SKM-1 treated with dmso at 0.1 percent for 144 hours (cell line): ENCODE measurements around the gene SHISA9.

Experiments used
- DNase-seq: peaks from one replicate; lab custom pipeline; 2025; ENCODE audit not compliant: unreplicated experiment; lab: John Stamatoyannopoulos, UW

Gene SHISA9

DNA sequence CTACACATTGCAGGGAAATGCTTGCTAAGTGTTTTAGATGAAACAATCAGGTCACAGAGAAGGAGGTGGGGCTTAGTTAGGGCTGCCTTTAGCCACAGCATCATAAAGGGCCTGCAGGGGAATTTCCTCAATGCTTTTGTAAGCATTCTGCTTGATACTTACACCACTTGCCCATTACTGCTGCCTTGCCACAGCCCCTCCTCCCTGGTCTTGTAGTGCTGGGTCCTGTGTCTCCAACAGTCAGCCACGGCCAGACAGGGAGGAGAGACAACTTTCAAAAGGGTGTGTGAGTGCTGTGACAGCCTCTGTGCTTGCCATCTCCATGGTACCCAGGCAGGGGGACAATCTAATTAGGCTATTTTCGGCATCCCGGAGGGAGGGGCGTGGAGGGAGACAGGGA lies 111.2 kb downstream of the SHISA9 start:
- DNase-seq, result no peak

DNA sequence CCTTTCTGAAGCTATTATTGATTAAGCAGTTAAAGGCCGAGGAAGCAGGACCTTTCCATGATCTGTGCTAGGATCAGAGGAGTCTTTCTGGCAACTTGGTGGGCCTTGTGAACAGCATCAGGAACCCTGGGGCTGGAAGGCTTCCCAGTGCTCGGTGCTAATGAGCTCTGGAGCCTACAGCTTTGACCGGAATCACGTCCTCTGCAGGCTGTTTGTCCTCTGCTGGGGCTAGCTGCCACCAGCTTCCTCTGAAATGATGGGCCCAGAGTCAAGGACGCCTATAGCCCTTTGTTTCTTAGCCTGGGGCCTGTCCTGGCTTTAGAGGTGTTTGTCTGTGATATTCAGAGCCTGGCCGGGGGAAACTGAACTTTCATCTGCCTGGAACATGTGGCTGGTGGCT lies 111.6 kb downstream of the SHISA9 start:
- DNase-seq, result no peak

DNA sequence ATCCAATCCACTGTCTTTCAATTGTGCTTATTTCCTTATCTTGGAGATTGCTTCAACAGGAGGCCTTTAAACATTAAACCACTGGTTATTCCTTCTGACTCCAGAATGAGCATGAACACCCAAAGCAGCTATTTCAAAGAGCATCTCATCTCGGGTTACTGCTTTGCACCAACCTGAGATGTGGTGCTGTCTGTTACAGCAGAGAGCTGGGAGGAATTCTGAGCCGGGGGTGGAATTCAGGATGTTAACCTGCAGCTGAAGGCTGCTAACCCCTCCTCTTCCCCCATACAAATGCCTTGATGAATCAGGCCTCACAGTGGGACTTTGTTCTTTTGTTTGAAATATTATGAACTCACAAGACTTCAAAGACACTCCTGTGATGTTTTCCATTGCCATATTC lies 113.1 kb downstream of the SHISA9 start:
- no peak for DNase-seq

DNA sequence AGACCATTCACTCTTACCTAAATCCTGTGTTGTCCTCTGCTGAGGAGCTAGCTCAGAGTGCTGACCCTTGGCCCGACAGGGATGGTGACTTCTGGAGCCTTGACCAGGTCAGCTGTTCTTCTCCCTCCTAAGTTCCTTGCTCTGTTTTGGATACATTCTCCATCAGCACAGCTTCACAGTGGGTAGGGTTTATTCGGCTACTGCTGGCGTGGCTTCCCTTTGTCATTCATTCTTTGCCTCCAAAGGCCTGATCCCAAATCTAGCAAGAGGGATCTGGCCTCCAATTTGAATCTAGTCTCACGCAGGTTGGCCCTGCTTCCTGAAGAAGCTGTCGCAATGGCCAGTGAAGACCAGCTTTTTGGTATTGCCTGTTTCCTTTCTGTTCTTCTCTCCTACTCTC lies 116.6 kb downstream of the SHISA9 start:
- no peak for DNase-seq

DNA sequence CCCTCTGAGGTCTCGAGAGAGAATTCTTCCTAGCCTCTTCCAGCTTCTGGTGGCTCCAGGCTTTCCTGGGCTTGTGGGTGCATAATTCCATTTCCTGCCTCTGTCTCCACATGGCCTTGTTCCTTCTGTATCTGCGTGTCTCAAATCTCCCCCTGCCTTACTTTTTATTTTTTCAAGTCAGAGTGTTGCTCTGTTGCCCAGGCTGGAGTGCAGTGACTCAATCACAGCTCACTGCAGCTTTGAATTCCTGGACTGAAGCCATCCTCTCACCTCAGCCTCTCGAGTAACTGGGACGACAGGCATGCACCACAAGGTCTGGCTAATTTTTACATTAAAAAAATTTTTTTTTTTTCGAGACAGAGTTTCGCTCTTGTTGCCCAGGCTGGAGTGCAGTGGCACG lies 120.6 kb downstream of the SHISA9 start:
- no peak for DNase-seq

DNA sequence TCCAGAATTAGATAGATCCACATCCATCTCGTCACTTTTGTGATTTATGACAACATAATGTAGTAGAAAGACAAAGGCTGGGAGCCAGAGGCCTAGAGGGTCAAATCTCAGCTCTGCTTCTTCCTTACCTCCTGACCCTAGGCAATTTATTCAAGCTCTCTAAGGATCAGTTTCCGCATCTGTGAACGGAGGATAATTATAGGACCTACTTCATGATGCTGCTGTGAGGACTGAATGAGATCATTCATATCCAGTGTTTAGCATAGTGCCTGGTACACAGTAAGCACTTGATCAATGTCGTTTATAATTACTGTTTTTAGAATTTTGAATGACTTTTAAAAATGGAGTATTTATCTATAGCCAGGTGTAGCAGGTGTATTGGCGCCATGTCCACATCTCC lies 128.4 kb downstream of the SHISA9 start:
- DNase-seq, result no peak

DNA sequence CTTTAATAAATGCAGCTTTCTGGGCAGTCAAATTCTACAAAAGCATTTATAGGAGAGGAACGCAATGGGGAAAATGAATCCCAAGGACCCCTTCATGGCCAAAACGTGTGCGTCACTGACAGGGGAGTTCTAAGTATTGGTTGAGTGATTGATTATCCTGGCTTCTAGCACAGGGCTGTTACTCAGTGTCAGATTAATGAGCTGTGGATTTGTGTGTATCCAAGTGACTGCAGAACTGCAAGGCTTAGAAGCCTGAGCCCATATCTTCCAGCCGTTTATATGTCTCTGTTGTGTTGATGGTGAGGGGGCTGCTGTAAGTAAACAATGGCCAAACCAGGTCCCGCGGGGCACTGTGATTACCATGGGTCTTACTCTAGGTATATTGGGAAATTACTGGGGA lies 129.4 kb downstream of the SHISA9 start:
- no peak for DNase-seq

DNA sequence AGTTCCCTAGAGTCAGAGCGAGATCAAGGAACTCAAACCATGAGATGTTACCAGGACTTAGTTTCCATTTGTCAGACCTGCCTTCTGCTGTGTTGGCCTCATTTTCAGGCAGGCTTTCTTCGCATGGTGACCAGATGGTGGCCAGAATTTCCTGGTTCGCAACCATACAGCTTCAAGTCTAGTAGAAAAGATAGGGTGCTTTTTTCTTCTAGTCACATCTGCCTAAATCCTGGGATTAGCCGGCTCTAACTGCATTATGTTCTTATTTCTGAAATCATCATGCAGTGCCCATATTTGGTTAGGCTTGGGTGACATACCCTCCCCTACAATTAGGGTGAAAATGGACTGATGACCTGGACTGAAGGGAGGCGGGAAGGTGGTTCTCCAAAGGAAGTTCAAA lies 131.5 kb downstream of the SHISA9 start:
- no peak for DNase-seq

DNA sequence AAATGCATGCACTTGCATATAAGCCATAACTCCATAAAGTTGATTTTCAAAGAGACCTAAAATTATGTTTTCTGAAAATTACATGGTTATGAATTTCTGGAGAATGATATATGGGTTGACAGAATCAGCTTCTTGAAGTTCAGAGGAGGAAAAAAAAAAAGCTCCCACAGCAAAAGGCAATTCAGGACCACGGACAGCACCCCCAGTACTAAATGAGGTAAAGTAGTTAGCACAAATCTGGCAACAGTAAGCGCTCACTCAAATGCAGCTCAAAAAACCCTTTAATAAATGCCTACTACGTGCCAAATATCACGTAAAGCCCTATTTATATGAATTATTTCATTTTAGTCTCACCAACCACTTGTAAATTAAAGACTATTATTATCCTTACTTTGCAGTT lies 135.2 kb downstream of the SHISA9 start:
- no peak for DNase-seq

DNA sequence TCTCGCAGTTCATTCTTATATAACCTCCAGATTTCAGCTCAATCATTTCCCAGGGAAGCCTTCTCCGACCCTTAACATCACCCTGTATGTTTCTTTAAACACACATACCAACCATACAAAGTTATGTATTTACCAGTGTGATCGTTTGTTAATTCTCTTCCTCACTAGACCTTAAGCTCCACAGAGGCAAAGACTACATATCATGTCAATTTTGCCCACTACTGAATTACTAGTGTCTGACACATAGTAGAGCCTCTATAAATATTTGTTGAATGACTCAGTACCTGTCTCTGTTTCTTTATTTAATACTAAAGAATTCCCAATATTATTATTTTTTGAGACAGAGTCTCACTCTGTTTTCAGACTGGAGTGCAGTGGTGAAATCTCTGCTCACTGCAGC lies 137.2 kb downstream of the SHISA9 start:
- no peak for DNase-seq

DNA sequence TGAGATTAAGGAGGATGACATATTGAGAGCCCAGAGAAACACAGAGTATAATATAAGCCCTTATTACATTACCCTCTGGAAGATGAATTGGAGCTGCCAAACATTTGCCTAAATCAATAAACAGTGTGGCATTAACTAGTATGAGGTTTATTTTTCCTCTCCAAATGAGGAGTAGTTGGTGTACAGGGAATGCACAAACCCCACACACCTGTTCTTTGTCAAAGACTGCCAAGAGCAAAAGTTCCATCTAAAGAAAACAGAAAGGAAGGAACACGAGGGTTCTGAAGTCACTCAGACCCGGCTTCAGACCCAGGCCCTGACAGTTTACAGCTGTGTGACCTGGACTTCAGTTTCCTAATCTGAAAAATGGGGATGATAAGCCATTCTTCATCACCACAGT lies 138.1 kb downstream of the SHISA9 start:
- no peak for DNase-seq

DNA sequence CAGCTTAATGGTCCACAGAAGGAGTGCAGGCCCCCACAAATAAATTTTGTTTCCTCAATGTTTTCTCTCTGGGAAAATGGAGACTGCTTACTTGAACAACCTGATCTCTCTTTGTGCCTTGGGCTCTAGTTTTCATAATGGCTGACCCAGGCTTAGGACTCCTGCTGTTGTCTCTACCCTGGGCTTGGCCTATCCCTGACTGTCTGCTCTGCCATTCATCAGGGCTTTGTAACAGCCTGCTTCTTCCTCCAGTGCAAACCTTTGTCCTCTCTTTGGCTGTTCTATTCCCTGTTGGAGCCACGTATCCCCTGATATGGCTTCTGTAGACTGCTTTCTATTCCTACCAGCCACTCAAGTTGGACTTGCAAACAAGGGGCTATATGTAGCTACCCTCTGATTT lies 139.8 kb downstream of the SHISA9 start:
- no peak for DNase-seq

DNA sequence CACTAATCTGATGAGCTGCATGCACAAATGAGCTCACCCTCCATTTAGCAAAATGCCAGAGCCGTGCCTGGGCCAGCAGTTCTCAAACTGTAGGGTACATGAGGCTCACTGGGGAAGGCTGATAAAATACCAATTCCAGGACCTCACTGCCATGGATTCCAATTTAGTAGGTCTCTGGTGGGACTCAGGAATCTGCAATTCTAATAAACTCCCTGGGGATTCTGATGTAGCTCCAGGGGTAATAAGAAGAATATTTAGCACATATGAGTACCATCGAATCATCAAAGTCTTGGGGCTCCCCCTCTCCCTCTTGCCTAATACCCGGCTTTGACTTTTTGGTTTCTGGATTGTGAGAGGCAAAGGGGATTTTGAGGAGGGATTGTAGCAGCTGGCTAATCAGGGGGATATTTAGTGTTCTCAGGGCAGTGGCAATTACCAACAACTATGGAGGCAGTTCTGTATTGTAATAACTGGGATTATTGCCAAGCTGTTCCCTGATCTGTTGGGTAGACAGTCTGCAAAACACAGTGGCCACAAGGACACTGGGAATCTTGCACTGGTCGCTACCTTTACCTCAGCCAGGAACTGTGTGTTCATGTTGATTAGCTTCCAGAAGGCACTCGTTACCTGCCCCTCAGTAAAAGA lies 140.4 kb downstream of the SHISA9 start:
- DNase-seq, result no peak

DNA sequence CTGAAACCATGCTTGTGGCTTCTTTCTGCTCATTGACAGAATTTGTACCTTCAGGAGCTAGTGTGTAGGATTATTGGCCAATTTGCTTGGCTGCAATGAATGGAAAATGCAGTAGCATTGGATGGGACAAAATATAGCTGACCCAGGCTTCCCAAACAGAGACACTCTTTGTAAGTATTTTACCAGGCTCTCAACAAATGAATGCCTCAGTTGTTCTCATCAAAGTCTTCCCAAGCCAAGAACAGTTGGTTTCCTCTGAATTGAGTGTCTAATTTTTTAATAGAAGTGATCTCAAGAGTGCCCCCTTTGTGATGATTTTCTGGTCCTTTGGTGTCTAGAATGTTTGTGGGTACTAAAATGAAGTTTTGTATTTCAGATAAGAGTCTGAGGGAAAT lies 140.9 kb downstream of the SHISA9 start:
- DNase-seq, result no peak

DNA sequence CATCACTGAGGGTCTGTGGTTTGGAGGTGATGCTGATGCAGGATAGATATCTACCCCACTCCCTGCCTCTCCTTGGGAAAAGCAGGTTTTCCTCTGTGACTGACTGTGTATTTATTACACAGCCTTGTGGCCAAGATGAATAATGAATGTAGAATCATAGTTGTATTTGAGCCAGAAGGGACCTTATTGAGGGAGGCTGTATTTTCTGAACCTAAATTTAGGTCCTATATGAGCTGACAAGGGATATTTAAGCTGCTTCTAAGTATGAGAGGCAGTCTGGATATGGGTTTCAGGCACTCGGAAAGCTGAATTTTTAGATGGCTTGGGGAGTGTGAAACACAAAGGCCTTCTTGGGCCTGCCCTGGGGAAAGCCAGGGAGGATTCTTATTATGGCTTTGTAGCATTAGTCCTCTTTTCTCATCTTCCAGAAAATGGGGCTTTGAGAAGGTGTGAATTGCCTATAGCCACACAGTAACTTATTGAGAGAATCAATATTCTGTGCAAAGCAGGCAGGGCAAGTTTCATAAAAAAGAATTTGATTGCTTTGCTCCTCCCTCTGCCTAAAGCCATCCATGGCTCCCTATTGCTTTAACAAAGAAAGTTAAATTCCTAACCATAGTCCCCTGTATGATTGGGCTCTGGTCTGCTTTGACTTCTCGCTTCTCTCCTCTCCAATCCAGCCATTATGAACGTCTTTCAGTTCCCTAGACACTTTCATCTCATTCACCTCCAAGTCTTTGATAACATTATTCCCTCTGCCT lies 144.8 kb downstream of the SHISA9 start:
- no peak for DNase-seq

DNA sequence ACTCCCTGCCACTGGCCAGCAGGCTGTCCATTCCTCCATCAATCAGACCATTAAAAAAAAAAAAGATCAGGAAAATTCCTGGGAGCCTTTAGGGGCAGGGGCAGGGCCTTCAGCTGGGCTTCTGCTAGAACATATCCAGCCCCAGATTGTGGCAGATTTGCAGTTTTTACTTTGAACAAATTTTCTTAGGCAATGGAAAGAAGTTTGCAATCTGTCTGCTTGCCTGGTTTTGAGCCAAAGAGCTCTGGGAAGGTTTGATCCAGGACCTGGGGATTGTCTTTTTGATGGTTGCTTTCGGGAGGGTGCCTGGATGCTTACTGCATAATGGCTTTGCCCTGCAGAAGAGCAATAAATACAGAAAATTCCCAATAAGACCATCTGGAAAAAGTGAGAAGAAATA lies 145.9 kb downstream of the SHISA9 start:
- no peak for DNase-seq

DNA sequence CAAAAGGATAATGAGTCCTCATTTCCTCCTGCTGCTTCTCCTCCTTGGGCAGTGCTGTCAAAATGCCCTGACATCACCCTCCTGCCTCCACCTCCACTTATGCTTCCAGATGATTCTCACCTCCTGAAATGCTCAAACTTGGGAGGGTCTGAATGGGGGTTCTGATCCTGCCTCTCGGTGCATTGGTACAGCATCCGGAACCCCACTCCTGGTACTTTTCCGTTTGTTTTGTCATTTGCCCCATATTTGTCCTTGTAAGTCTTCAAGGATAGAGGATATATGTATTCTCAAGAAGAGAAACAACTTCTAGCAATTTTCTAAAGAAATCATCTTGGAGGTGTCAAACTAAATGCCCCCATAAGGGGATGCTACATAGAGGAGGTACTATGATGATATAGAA lies 148.3 kb downstream of the SHISA9 start:
- no peak for DNase-seq

DNA sequence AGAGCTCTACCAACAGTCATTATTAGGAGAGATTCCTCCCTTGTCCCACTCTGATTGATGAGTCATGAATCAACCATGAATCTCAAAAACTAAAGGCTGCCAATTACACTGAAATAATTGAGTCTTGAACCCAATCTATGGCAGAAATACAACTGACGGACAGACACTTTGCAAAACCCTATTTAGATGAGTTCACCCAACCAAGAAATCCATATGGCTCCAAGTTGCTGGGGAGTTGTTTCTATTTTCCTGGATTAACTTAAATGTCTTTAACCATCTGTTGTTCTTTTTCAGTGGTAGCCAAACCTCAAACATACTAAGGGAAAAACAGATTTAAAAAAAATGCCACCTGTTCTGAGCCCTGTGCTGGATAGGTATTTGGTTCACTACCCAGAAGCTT lies 151.0 kb downstream of the SHISA9 start:
- DNase-seq, result no peak

DNA sequence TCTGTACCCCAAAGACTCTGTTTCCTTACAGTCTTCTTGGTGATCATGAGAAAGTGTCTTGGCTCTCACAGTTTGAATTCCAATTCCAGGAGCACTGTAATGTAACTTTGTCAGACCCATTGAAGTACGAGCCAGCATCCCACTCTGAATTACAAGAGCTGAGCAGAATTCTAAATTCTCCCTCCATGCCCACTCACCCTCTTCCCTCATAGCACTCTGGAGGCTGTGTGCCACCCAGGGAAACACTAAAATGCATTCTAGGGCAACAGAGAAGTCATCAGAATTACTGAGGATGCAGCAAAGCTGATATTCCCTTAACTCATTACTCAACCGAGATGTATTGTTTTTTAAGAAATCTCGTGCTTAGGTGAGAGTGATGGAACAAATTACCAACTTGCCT lies 154.1 kb downstream of the SHISA9 start:
- DNase-seq, result no peak

DNA sequence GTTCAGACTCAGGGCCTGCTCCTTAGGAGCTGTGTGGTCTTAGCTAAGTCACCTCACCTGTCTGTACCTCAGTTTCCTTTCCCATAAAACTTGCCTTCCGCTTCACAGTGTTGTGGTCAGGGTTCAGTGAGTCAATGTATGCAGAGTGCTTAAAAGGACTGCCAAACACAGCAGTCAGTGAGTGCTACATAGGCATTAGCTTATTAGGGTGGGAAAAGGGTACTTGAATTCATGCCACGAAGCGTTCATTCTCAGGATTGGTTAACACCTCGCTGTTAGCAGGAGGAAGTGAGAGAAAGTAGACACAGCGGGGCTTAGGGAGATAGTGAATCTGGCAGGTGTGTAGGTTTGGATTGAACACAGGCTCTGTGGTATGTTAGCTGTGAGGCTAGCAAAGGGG lies 155.2 kb downstream of the SHISA9 start:
- no peak for DNase-seq

DNA sequence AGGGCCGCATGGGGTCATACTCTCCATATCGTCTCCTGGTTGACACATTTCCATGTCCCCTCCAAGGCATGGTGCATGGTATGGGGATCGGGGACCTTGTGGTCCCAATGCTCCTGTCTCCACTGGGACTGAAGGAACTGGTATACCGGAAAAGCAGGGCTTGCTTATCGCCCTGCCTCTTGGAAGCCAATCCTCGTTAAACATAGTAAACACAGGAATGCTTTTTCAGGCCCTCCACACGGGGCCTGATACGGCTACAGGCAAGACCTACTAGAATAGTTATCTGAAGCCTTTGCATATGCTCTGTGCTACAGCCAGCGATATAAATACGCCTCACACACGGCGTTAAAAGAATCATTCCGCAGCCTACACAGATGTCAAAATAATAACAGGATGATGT lies 159.5 kb downstream of the SHISA9 start:
- no peak for DNase-seq

DNA sequence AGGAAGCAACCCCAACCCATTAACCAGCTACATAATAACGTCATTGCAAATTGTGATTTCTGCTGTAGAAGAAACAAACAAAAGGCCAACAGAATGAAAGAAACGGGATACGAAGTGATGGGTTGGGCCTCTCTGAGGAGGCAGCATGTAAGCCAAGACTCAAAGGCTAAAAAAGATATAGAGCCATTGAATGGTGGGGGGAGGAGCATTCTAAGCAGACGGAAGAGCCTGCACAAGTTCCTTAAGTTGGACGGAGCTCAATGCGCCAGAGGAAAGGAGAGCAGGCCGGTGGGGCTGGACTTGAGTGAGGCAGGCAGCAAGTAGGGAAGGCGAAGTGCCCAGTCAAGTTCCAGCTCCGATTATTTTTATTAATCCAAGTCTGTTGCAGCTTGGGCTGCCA lies 160.3 kb downstream of the SHISA9 start:
- DNase-seq, result no peak

DNA sequence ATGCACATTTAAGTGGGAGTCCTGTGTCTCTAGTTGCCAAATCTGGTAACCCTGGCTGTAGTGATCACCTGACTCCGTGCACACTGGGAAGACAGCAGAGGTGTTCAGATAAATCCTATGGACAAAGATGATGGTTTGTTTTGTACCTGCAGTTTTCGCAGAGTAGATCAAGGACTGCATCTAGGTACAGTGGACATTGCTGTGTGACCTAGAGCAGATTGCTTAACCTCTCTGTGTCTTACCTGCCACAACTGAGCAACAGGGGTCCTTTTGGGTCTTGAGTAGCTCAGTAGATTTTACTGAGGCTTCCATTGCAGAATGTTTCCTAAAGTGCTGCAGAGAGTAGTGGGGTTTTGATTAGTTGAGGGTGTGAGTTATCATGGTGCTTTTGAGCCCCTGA lies 160.8 kb downstream of the SHISA9 start:
- no peak for DNase-seq
